Progenitor cell of endocrine pancreas (in vitro differentiated cells): ENCODE data around the gene RAI1. TPM values are rescaled to one million over a fixed set of nuclear protein-coding genes. Genes with fewer than 3 reads are reported as not detected.

Experiments used
- DNase-seq: peaks from one replicate; pipeline ENCODE4 v3.0.0; 2021; ENCODE audit warnings: low spot score; ENCODE audit not compliant: unreplicated experiment
- H3K27ac Mint-ChIP-seq: 2 replicates; pipeline ENCODE4 v1.8.0; 2021; ENCODE audit warnings: mild to moderate bottlenecking, moderate library complexity, mixed read lengths
- H3K27me3 Mint-ChIP-seq: 2 replicates; pipeline ENCODE4 v1.8.0; 2021; ENCODE audit warnings: mixed read lengths
- H3K36me3 Mint-ChIP-seq: 2 replicates; pipeline ENCODE4 v1.8.0; 2022; ENCODE audit warnings: mixed read lengths; ENCODE audit not compliant: insufficient read depth
- H3K4me1 Mint-ChIP-seq: 2 replicates; pipeline ENCODE4 v1.8.0; 2021; ENCODE audit warnings: low read depth, mixed read lengths
- H3K4me3 Mint-ChIP-seq: 2 replicates; pipeline ENCODE4 v1.8.0; 2021; ENCODE audit warnings: low read depth, mild to moderate bottlenecking, moderate library complexity, mixed read lengths
- H3K9me3 Mint-ChIP-seq: 2 replicates; pipeline ENCODE4 v1.8.0; 2021; ENCODE audit warnings: low read depth, mixed read lengths
- CTCF ChIP-seq: fragments of 200-600 bp; sonication (generic); IDR thresholded peaks from one replicate; pipeline ENCODE4 v1.5.0; 2021; ENCODE audit warnings: antibody characterized with exemption, mild to moderate bottlenecking; ENCODE audit not compliant: unreplicated experiment
- total RNA-seq: library from RNA; stranded (reverse); gene quantifications from 2 replicates; pipeline ENCODE4 v1.2.1, GENCODE V29; 2021

Gene RAI1
- total RNA-seq, 1 donor from 2014 or later = 75.0 TPM

DNA sequence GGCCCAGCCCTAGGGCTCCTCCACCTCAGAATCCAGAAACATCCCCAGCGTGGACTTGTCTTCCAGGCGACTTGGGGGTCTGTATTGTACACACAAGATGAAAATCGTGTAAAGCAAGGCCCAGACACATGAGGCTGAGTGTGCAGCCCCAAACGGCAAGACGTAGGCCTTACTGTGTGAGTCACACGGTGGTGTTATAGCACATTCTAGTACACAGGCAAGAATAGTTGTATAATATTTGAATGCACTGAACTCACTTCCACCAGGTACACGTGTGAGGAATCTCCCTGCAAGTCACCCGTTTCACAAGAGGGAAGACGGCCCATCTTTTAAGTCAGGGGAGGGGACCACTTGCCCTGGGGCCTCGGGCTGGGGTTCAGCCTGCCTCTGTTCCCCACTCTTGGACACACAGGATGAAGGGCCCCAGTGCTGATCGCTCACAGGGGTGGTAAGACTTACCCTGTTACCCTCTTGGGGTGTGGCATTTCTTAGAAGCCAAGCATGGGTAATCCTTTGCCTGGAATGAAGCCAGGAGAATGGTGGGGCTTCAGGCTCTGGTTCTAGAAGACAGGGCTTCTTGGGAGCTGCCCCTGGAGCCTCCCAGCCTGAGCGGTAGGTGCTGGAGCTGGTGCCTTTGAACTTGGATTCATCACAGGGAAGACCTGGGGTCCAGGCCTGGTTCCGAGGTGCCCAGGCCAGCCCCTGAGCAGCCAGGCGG, 84.3 kb downstream of the RAI1 start:
- H3K27ac Mint-ChIP-seq = peak overlapping the region; percentile 80
- TF ChIP-seq CTCF = no peak
- no peaks in the 10 kb centered on the region for H3K27me3 Mint-ChIP-seq
- no peaks in the 10 kb centered on the region for H3K9me3 Mint-ChIP-seq
- no peak for DNase-seq
- H3K4me3 Mint-ChIP-seq = no peak overlapping the region
- peaks cover 24% of the 10 kb centered on the region for H3K4me1 Mint-ChIP-seq
- peaks cover 4% of the 10 kb centered on the region for H3K36me3 Mint-ChIP-seq

- H3K4me3 Mint-ChIP-seq = no peak overlapping the region
- peaks cover 25% of the 10 kb centered on the region for H3K4me1 Mint-ChIP-seq
- no peaks in the 10 kb centered on the region for H3K9me3 Mint-ChIP-seq
- no peaks in the 10 kb centered on the region for H3K27me3 Mint-ChIP-seq
- H3K27ac Mint-ChIP-seq = peak overlapping the region; percentile 67
- no peak for DNase-seq
- TF ChIP-seq CTCF = no peak
- peaks cover 4% of the 10 kb centered on the region for H3K36me3 Mint-ChIP-seq
Observed at GRCh38 chr17:17766077-17766743, 85.0 kb downstream of the RAI1 start.

DNA sequence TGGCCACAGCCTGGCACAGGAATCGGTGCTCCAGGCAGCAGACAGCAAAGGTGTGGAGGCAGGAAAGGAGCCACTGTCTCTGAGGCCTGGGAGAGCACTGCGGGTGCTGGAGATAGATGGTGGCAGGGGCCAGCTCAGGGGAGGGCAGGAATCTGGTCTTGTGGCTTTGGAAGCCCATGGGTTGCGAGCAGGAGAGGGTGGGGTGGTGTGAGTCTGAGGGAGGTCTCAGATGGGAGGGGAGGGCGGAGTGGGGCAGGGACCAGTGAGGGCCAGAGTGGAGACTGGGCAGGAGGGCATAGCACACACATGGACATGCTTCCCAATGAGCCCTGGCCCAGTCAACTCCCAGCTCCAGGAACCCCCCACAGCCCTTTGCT, 85.5 kb downstream of the RAI1 start:
- Mint-ChIP-seq H3K4me3 (no peak overlapping the region), H3K27me3 (no peaks in the 10 kb centered on the region), H3K27ac (no peak overlapping the region), H3K36me3 (peaks cover 4% of the 10 kb centered on the region), H3K9me3 (no peaks in the 10 kb centered on the region), H3K4me1 (peaks cover 25% of the 10 kb centered on the region)
- no peak for TF ChIP-seq CTCF
- no peak for DNase-seq

DNA sequence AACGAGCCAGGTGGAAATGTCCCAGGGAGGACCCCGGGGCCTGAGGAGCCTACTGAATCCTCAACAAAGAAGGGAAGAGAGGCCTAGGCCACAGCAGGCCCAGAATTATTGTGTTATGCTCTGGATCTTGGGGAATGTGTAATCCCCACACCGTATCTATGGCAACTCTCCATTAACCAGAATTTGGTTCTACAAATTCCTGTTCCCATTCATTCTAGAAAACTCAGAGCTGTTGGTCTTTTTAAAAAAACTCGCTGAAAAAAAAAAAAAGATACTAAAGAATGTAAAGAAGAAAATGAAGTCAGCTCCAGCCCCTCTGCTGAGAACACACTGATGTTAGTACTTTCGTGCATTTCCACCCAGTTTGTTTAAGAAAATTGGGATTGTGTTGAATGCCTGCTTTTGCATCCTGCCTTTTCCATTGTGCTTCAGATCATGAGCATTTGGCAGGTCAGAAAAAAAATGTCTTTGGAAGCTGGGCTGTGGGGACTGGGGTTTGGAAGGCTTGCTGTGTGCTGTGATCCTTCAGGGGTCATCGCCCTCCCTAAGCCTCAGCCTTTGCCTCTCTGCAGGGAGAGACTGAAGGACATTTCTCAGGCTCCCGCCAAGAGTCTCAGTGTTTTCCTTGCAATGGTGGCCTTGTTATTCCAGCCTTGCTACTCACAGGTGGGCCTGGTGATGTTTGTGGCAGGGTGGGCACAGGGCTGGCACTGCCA, 86.1 kb downstream of the RAI1 start:
- Mint-ChIP-seq H3K9me3 (no peaks in the 10 kb centered on the region), H3K27me3 (no peaks in the 10 kb centered on the region), H3K36me3 (peaks cover 4% of the 10 kb centered on the region), H3K27ac (no peak overlapping the region), H3K4me1 (peaks cover 21% of the 10 kb centered on the region), H3K4me3 (no peak overlapping the region)
- no peak for DNase-seq
- TF ChIP-seq CTCF = no peak

- no peak overlapping the region for H3K4me3 Mint-ChIP-seq
- no peak overlapping the region for H3K27ac Mint-ChIP-seq
- peaks cover 21% of the 10 kb centered on the region for H3K4me1 Mint-ChIP-seq
- no peaks in the 10 kb centered on the region for H3K27me3 Mint-ChIP-seq
- no peak for DNase-seq
- TF ChIP-seq CTCF = no peak
- H3K9me3 Mint-ChIP-seq = no peaks in the 10 kb centered on the region
- H3K36me3 Mint-ChIP-seq = peaks cover 4% of the 10 kb centered on the region
Observed at GRCh38 chr17:17767887-17768418, 86.7 kb downstream of the RAI1 start.
